ENCODE data around the gene PSTPIP2. TPM values are rescaled to one million over a fixed set of nuclear protein-coding genes. Genes with fewer than 3 reads are reported as not detected.
"Not testable (repeated sequence)": the region's sequence is repeated elsewhere in the genome, so short reads cannot be mapped to it uniquely, and the experiment has no call there.

Gene PSTPIP2
- total and polyA plus RNA-seq, 2 donors (not counting 3 experiments of a cell fraction or from before 2014, with no cell fraction given): 1.6 to 4.9 TPM

GRCh38 chr18:45993438-45993837, 78.6 kb downstream of the PSTPIP2 start:
- H3K4me2 ChIP-seq (ENCODE audit: insufficient read depth, low read length): no peak overlapping the region
- no peaks in the 10 kb centered on the region for H3K9me1 ChIP-seq (replicated peaks; ENCODE audit: control insufficient read depth, extremely low read depth, insufficient read depth, low read length)
- H3K27ac ChIP-seq (ENCODE audit: insufficient read depth, low read depth, low read length): peak overlapping the region; percentile 60
- dilution Hi-C loops (cut with MboI; ENCODE audit: extremely low pct_ligation_motif_present, low sequenced_read_pairs) (no loop called here), intact Hi-C loops (cut with micrococcal nuclease) (no loop called here)
- no TSS peak for BruUV-seq (replicated peaks)
- no peaks in the 10 kb centered on the region for H3K27me3 ChIP-seq (ENCODE audit: control insufficient read depth in 2 of 2, insufficient read depth in 2 of 2, low read length in 2 of 2)
- no peaks in the 10 kb centered on the region for H3K9me3 ChIP-seq (replicated peaks; ENCODE audit: control insufficient read depth, insufficient read depth, low read length)
- FAIRE-seq (peak; percentile 61), DNase-seq (ENCODE audit: low read depth, low spot score) (peak; percentile 25)
- H3K4me1 ChIP-seq (ENCODE audit: control insufficient read depth, extremely low read depth, insufficient read depth, low read length): peaks cover 7% of the 10 kb centered on the region
- no peak overlapping the region for H3K4me3 ChIP-seq (replicated peaks in 1 of 3; ENCODE audit: insufficient read depth in 1 of 3, low read depth in 1 of 3, low read length in 3 of 3)
- no peaks in the 10 kb centered on the region for H4K20me1 ChIP-seq (replicated peaks; ENCODE audit: control insufficient read depth, extremely low read depth, insufficient read depth, low read length)
- H2AFZ ChIP-seq (ENCODE audit: low read depth, low read length): no peak overlapping the region
- CTCF ChIA-PET: interaction anchor here (0.6 to 1.9 kb wide), 3 partner anchors 9 to 80 kb away, joined by 3 to 6 read pairs (median 3); no protein-coding TSS in a partner anchor
- peak; percentile 37 for TF ChIP-seq POLR2AphosphoS5 (IDR thresholded peaks at IDR 0.05; ENCODE audit: insufficient read depth, low read depth, low read length)
- no peak for TF ChIP-seq CTCF (IDR thresholded peaks at IDR 0.05; ENCODE audit: extremely low read depth in 1 of 2, insufficient read depth in 1 of 2, low read depth in 1 of 2, low read length in 2 of 2)
- TF ChIP-seq JUN (IDR thresholded peaks at IDR 0.05; ENCODE audit: borderline replicate concordance, insufficient read depth, insufficient read length, low read depth): peak; percentile 29
- TF ChIP-seq MYC (IDR thresholded peaks at IDR 0.05; ENCODE audit: low read depth, low read length): no peak
- TF ChIP-seq POLR2A (IDR thresholded peaks at IDR 0.05; ENCODE audit: low read depth, low read length): no peak
- TF ChIP-seq EZH2 (IDR thresholded peaks at IDR 0.05; ENCODE audit: borderline replicate concordance, low read depth, low read length, severe bottlenecking): no peak
- TF ChIP-seq, protein P1, sequence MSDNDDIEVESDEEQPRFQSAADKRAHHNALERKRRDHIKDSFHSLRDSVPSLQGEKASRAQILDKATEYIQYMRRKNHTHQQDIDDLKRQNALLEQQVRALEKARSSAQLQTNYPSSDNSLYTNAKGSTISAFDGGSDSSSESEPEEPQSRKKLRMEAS (IDR thresholded peaks at IDR 0.05; ENCODE audit: insufficient read depth, insufficient read length): no peak
- peak; percentile 26 for TF ChIP-seq GATA2 (IDR thresholded peaks at IDR 0.05; ENCODE audit: insufficient read depth, insufficient read length, low read depth, low read length)
- TF ChIP-seq FOS (IDR thresholded peaks at IDR 0.05; ENCODE audit: borderline replicate concordance, insufficient read depth, low read length): peak; percentile 69
- peak overlapping the region; percentile 33 for H3K9ac ChIP-seq (replicated peaks; ENCODE audit: extremely low read depth, insufficient read depth, low read length)
- no peaks in the 10 kb centered on the region for H3K36me3 ChIP-seq (ENCODE audit: control insufficient read depth in 2 of 2, extremely low read depth in 1 of 2, insufficient read depth in 2 of 2, low read length in 2 of 2)
- POLR2A ChIA-PET: no interaction called here
- H3K79me2 ChIP-seq (ENCODE audit: control insufficient read depth, insufficient read depth, low read length): no peaks in the 10 kb centered on the region

- H3K79me2 ChIP-seq (ENCODE audit: control insufficient read depth, insufficient read depth, low read length); H3K36me3 ChIP-seq (ENCODE audit: control insufficient read depth in 2 of 2, extremely low read depth in 1 of 2, insufficient read depth in 2 of 2, low read length in 2 of 2); FAIRE-seq; H3K27ac ChIP-seq (ENCODE audit: insufficient read depth, low read depth, low read length); H4K20me1 ChIP-seq (replicated peaks; ENCODE audit: control insufficient read depth, extremely low read depth, insufficient read depth, low read length); POLR2A ChIA-PET; H3K4me1 ChIP-seq (ENCODE audit: control insufficient read depth, extremely low read depth, insufficient read depth, low read length); H3K9ac ChIP-seq (replicated peaks; ENCODE audit: extremely low read depth, insufficient read depth, low read length); H3K9me3 ChIP-seq (replicated peaks; ENCODE audit: control insufficient read depth, insufficient read depth, low read length); BruUV-seq (replicated peaks); H3K9me1 ChIP-seq (replicated peaks; ENCODE audit: control insufficient read depth, extremely low read depth, insufficient read depth, low read length); DNase-seq (ENCODE audit: low read depth, low spot score); H3K27me3 ChIP-seq (ENCODE audit: control insufficient read depth in 2 of 2, insufficient read depth in 2 of 2, low read length in 2 of 2); H3K4me3 ChIP-seq (replicated peaks in 1 of 3; ENCODE audit: insufficient read depth in 1 of 3, low read depth in 1 of 3, low read length in 3 of 3); dilution Hi-C loops (cut with MboI; ENCODE audit: extremely low pct_ligation_motif_present, low sequenced_read_pairs); intact Hi-C loops (cut with micrococcal nuclease); H3K4me2 ChIP-seq (ENCODE audit: insufficient read depth, low read length); H2AFZ ChIP-seq (ENCODE audit: low read depth, low read length): not testable (repeated sequence)
- CTCF ChIA-PET: interaction anchor here (1.4 kb wide), 1 partner anchor 18 kb away, joined by 3 read pairs; no protein-coding TSS in a partner anchor
Observed at GRCh38 chr18:45992527-45992926, 79.5 kb downstream of the PSTPIP2 start.

Measured in endothelial cell of umbilical vein (primary cell).